H9 (cell line): ENCODE measurements around the gene TRIM52. TPM values are rescaled to one million over a fixed set of nuclear protein-coding genes. Genes with fewer than 3 reads are reported as not detected.

Source experiments
- DNase-seq: peaks from one replicate; pipeline ENCODE4 v3.0.0-alpha.2; 2017
- H2AFZ ChIP-seq: one replicate; pipeline ENCODE4 v1.6.1; 2013; ENCODE audit warnings: mild to moderate bottlenecking, low read length, control low read depth, moderate library complexity
- H2AK5ac ChIP-seq: 2 replicates; pipeline ENCODE4 v1.6.1; 2013; ENCODE audit warnings: low read length, control low read depth, mixed read lengths; ENCODE audit not compliant: insufficient read length
- H2BK120ac ChIP-seq: one replicate; pipeline ENCODE4 v1.6.1; 2013; ENCODE audit warnings: low read depth, mild to moderate bottlenecking, low read length, control low read depth, inconsistent platforms; ENCODE audit not compliant: poor library complexity, severe bottlenecking
- H2BK12ac ChIP-seq: 2 replicates; pipeline ENCODE4 v1.6.1; 2013; ENCODE audit warnings: low read length, control low read depth, mixed read lengths, low read depth; ENCODE audit not compliant: insufficient read length
- H2BK15ac ChIP-seq: 2 replicates; pipeline ENCODE4 v1.6.1; 2013; ENCODE audit warnings: low read depth, low read length, control low read depth
- H2BK20ac ChIP-seq: one replicate; pipeline ENCODE4 v1.6.1; 2013; ENCODE audit warnings: low read depth, mild to moderate bottlenecking, low read length, control low read depth, inconsistent platforms; ENCODE audit not compliant: poor library complexity, severe bottlenecking
- H2BK5ac ChIP-seq: 2 replicates; pipeline ENCODE4 v1.6.1; 2013; ENCODE audit warnings: low read length, control low read depth, mixed read lengths; ENCODE audit not compliant: insufficient read length
- H3K14ac ChIP-seq: 2 replicates; pipeline ENCODE4 v1.6.1; 2013; ENCODE audit warnings: low read length, control low read depth; ENCODE audit not compliant: insufficient read depth
- H3K18ac ChIP-seq: 2 replicates; pipeline ENCODE4 v1.6.1; 2013; ENCODE audit warnings: low read depth, mild to moderate bottlenecking, mixed read lengths, low read length, control low read depth; ENCODE audit not compliant: insufficient read length
- H3K23ac ChIP-seq: 2 replicates; pipeline ENCODE4 v1.6.1; 2013; ENCODE audit warnings: low read length, control low read depth, mixed read lengths, low read depth; ENCODE audit not compliant: insufficient read length
- H3K23me2 ChIP-seq: 2 replicates; pipeline ENCODE4 v1.6.1; 2013; ENCODE audit warnings: low read depth, mild to moderate bottlenecking, mixed read lengths, low read length, control low read depth; ENCODE audit not compliant: insufficient read length, poor library complexity, severe bottlenecking
- H3K27ac ChIP-seq: 2 replicates; pipeline ENCODE4 v1.5.1; 2013; ENCODE audit warnings: low read length, control low read depth, mixed read lengths, low read depth; ENCODE audit not compliant: insufficient read length
- H3K27me3 ChIP-seq: 2 replicates; pipeline ENCODE4 v1.6.1; 2013; ENCODE audit warnings: low read length, control low read depth, inconsistent platforms; ENCODE audit not compliant: insufficient read depth
- H3K4ac ChIP-seq: 2 replicates; pipeline ENCODE4 v1.6.1; 2013; ENCODE audit warnings: low read depth, mild to moderate bottlenecking, control low read depth, inconsistent platforms, low read length, moderate library complexity
- H3K4me1 ChIP-seq: 2 replicates; pipeline ENCODE4 v1.6.1; 2013; ENCODE audit warnings: low read length, control low read depth, inconsistent platforms; ENCODE audit not compliant: insufficient read depth
- H3K4me2 ChIP-seq: 2 replicates; pipeline ENCODE4 v1.6.1; 2013; ENCODE audit warnings: low read length, control low read depth, mixed read lengths; ENCODE audit not compliant: insufficient read length, insufficient read depth
- H3K56ac ChIP-seq: 2 replicates; pipeline ENCODE4 v1.6.1; 2013; ENCODE audit warnings: low read depth, mild to moderate bottlenecking, mixed read lengths, low read length, control low read depth; ENCODE audit not compliant: insufficient read length
- H3K79me1 ChIP-seq: 2 replicates; pipeline ENCODE4 v1.6.1; 2013; ENCODE audit warnings: low read depth, mild to moderate bottlenecking, moderate library complexity, low read length, control low read depth, inconsistent platforms; ENCODE audit not compliant: insufficient read depth, poor library complexity, severe bottlenecking
- H3K79me2 ChIP-seq: 2 replicates; pipeline ENCODE4 v1.6.1; 2013; ENCODE audit warnings: low read length, control low read depth, inconsistent platforms; ENCODE audit not compliant: insufficient read depth
- H3K9ac ChIP-seq: 2 replicates; pipeline ENCODE4 v1.6.1; 2013; ENCODE audit warnings: low read length, control low read depth, mixed read lengths; ENCODE audit not compliant: insufficient read length; ENCODE audit errors: extremely low read depth
- H3K9me3 ChIP-seq: one replicate; pipeline ENCODE4 v1.6.1; 2013; ENCODE audit warnings: low read depth, low read length, inconsistent platforms; ENCODE audit not compliant: control insufficient read depth
- H3T11ph ChIP-seq: one replicate; pipeline ENCODE4 v1.6.1; 2013; ENCODE audit warnings: mild to moderate bottlenecking, low read length, control low read depth, inconsistent platforms
- H4K20me1 ChIP-seq: one replicate; pipeline ENCODE4 v1.6.1; 2013; ENCODE audit not compliant: control insufficient read depth, insufficient read length, insufficient read depth
- H4K5ac ChIP-seq: 2 replicates; pipeline ENCODE4 v1.6.1; 2013; ENCODE audit warnings: low read depth, mild to moderate bottlenecking, mixed read lengths, low read length, control low read depth; ENCODE audit not compliant: insufficient read length
- H4K8ac ChIP-seq: replicated peaks from 2 replicates; pipeline ENCODE4 v1.6.1; 2013; ENCODE audit warnings: low read length, control low read depth, mixed read lengths, low read depth; ENCODE audit not compliant: insufficient read length
- H4K91ac ChIP-seq: 2 replicates; pipeline ENCODE4 v1.6.1; 2013; ENCODE audit warnings: low read depth, mild to moderate bottlenecking, moderate library complexity, mixed read lengths, low read length, control low read depth; ENCODE audit not compliant: insufficient read length
- H3K27ac Mint-ChIP-seq, 3 experiments: 2 replicates in 2 of 3; 3 replicates in 1 of 3; pipeline ENCODE4 v1.8.0; 2020 to 2021; ENCODE audit warnings: mixed read lengths in 3 of 3, mild to moderate bottlenecking in 1 of 3, moderate library complexity in 1 of 3
- H3K27me3 Mint-ChIP-seq: 2 replicates; pipeline ENCODE4 v1.8.0; 2021; ENCODE audit warnings: low read depth, mild to moderate bottlenecking, moderate library complexity, mixed read lengths
- H3K36me3 Mint-ChIP-seq, 3 experiments: 2 replicates in 2 of 3; 3 replicates in 1 of 3; pipeline ENCODE4 v1.8.0; 2020 to 2021; ENCODE audit warnings: low read depth in 3 of 3, mixed read lengths in 3 of 3; ENCODE audit not compliant: insufficient read depth in 1 of 3
- H3K4me1 Mint-ChIP-seq, 2 experiments: 2 replicates each; pipeline ENCODE4 v1.8.0; 2020; ENCODE audit warnings: mixed read lengths in 2 of 2
- H3K4me3 Mint-ChIP-seq, 2 experiments: 2 replicates in 1 of 2; 3 replicates in 1 of 2; pipeline ENCODE4 v1.8.0; 2020 to 2021; ENCODE audit warnings: mild to moderate bottlenecking in 2 of 2, mixed read lengths in 2 of 2, moderate library complexity in 1 of 2
- H3K9me3 Mint-ChIP-seq, 2 experiments: 2 replicates in 1 of 2; 3 replicates in 1 of 2; pipeline ENCODE4 v1.8.0; 2020; ENCODE audit warnings: mild to moderate bottlenecking in 2 of 2, mixed read lengths in 2 of 2, moderate library complexity in 1 of 2
- WGBS: extraction: QIAGEN DNeasy Blood & Tissue Kit; methylation state at CpG from one replicate; pipeline ENCODE4 v1.1.7; 2013; ENCODE audit warnings: missing lambda C conversion rate, low lambda C conversion rate, mixed read lengths; ENCODE audit not compliant: insufficient read length; ENCODE audit errors: extremely low coverage; 5-methylcytosine and 5-hydroxymethylcytosine counted together
- total RNA-seq: library from RNA; stranded (reverse); gene quantifications from 2 replicates; pipeline ENCODE4 v1.2.1, GENCODE V29; 2021
- TF ChIP-seq, protein P1 (sequence below): fragments of 200-600 bp; sonication (generic); conservative IDR thresholded peaks from 3 replicates; pipeline ENCODE4 v1.8.0; 2021; ENCODE audit warnings: antibody characterized with exemption, mild to moderate bottlenecking

The TRIM52 gene
- total RNA-seq, 1 experiment from 2014 or later: 5.1 TPM

DNA sequence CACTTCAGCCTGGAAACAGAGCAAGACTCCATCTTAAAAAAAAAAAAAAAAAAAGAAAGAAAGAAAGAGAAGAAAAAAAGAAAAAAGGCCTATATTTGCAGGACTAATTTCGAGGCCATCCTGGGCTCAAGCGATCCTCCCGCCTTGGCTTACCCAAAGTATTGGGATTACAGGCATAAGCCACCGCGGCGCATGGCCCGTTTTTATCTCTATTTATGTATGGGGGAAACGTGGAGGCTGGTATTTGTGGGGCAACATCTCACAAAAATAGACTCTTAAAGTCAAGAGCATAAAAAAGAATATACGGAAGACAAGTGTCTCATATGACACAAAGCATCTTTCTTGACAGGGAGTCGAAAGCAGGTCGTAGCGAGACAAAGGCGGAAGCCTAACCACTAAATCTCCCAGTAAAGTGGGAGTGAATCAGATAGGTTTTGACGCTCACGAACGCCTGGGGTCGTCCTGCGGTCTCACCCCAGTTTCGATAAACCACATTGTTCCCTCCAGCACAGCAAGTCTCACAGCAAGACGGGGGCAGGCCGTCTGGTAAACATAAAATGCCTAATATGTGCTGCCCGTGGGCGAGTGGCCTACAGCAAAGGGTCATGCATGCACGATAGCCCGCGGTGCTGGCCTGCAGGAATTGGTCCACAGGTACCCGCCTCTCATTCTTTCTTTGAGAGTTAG lies 39.7 kb downstream of the TRIM52 start:
- H3K9ac ChIP-seq: no peak overlapping the region
- no peak for DNase-seq

More for the DNA sequence above, 39.7 kb downstream of the TRIM52 start:
- Histone ChIP-seq H3K56ac (no peak overlapping the region), H3K18ac (no peak overlapping the region), H4K91ac (no peak overlapping the region), H3K79me1 (peaks cover 3% of the 10 kb centered on the region), H3K4ac (no peak overlapping the region), H4K8ac (no peak overlapping the region), H3K27me3 (no peaks in the 10 kb centered on the region), H2BK15ac (no peak overlapping the region), H4K20me1 (no peaks in the 10 kb centered on the region), H3K23ac (no peak overlapping the region), H3T11ph (no peak overlapping the region), H2BK20ac (no peak overlapping the region), H2AK5ac (no peak overlapping the region), H3K79me2 (no peaks in the 10 kb centered on the region), H3K4me2 (peak overlapping the region; percentile 74), H2BK12ac (no peak overlapping the region), H3K23me2 (peaks cover 15% of the 10 kb centered on the region), H2AFZ (no peak overlapping the region), H4K5ac (no peak overlapping the region), H3K14ac (no peak overlapping the region), H3K4me1 (no peaks in the 10 kb centered on the region; the same call in 1 of the 2 replicates), H3K27ac (no peak overlapping the region), H2BK120ac (no peak overlapping the region), H2BK5ac (no peak overlapping the region), H3K9me3 (no peaks in the 10 kb centered on the region)
- peaks cover 0 to 8% of the 10 kb centered on the region in 2 experiments; a peak in 2 of 5 replicates for H3K9me3 Mint-ChIP-seq
- H3K27ac Mint-ChIP-seq: no peak overlapping the region
- peak overlapping the region; percentile 98 to 99 for H3K4me3 Mint-ChIP-seq
- WGBS: no CpG with 5 or more reads among the region's 27 CpGs
- TF ChIP-seq, protein P1, sequence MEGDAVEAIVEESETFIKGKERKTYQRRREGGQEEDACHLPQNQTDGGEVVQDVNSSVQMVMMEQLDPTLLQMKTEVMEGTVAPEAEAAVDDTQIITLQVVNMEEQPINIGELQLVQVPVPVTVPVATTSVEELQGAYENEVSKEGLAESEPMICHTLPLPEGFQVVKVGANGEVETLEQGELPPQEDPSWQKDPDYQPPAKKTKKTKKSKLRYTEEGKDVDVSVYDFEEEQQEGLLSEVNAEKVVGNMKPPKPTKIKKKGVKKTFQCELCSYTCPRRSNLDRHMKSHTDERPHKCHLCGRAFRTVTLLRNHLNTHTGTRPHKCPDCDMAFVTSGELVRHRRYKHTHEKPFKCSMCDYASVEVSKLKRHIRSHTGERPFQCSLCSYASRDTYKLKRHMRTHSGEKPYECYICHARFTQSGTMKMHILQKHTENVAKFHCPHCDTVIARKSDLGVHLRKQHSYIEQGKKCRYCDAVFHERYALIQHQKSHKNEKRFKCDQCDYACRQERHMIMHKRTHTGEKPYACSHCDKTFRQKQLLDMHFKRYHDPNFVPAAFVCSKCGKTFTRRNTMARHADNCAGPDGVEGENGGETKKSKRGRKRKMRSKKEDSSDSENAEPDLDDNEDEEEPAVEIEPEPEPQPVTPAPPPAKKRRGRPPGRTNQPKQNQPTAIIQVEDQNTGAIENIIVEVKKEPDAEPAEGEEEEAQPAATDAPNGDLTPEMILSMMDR: no peak
- peaks cover 30% of the 10 kb centered on the region for H3K27me3 Mint-ChIP-seq
- peaks cover 27 to 33% of the 10 kb centered on the region in 2 experiments for H3K4me1 Mint-ChIP-seq
- H3K36me3 Mint-ChIP-seq: peaks cover 3 to 14% (median 5%) of the 10 kb centered on the region in 3 experiments; a peak in 4 of 7 replicates
